IMR-90 (cell line): ENCODE data around the gene GRPR. TPM values are rescaled to one million over a fixed set of nuclear protein-coding genes. Genes with fewer than 3 reads are reported as not detected.

ENCODE experiments used
- ATAC-seq: fragments of 200-7000 bp; cut with Tn5 transposase; 2 replicates; pipeline ENCODE4 v1.9.1; 2020; ENCODE audit warnings: low read depth, mild to moderate bottlenecking, moderate library complexity
- BruUV-seq: library from RNA; stranded (reverse); fragments of 400-500 nt; replicated peaks from 2 replicates; lab custom pipeline; 2021; lab: Mats Ljungman, UMichigan
- CTCF ChIA-PET: fragments of 300-600 bp; formaldehyde crosslinking; extraction: SDS; loops from one replicate; lab custom pipeline; 2021; ENCODE audit warnings: antibody characterized with exemption; lab: Yijun Ruan, JAX
- POLR2A ChIA-PET: fragments of 300-600 bp; sonication (Branson Sonifier 250); formaldehyde crosslinking; loops from one replicate; lab custom pipeline; 2022; ENCODE audit warnings: antibody characterized with exemption; ENCODE audit not compliant: unreplicated experiment; lab: Charles Lee
- DNase-seq: peaks from one replicate; pipeline ENCODE4 v3.0.0; 2013
- H2AFZ ChIP-seq: replicated peaks from 2 replicates; pipeline ENCODE3; 2013; ENCODE audit warnings: low read length, mild to moderate bottlenecking; ENCODE audit not compliant: poor library complexity
- H2AK5ac ChIP-seq: 2 replicates; pipeline ENCODE4 v1.6.1; 2013; ENCODE audit warnings: low read depth, low read length, inconsistent platforms
- H2AK9ac ChIP-seq: replicated peaks from 2 replicates; pipeline ENCODE3; 2013; ENCODE audit warnings: mild to moderate bottlenecking, low read depth, low read length, moderate library complexity; ENCODE audit not compliant: poor library complexity
- H2BK120ac ChIP-seq: 2 replicates; pipeline ENCODE4 v1.6.1; 2013; ENCODE audit warnings: low read depth, low read length, inconsistent platforms
- H2BK15ac ChIP-seq: 3 replicates; pipeline ENCODE4 v1.6.1; 2013; ENCODE audit warnings: low read depth, low read length, inconsistent platforms
- H2BK20ac ChIP-seq: 2 replicates; pipeline ENCODE4 v1.6.1; 2013; ENCODE audit warnings: low read depth, mild to moderate bottlenecking, inconsistent platforms, low read length, moderate library complexity
- H2BK5ac ChIP-seq: 2 replicates; pipeline ENCODE4 v1.6.1; 2013; ENCODE audit warnings: mild to moderate bottlenecking, low read depth, low read length, inconsistent platforms; ENCODE audit not compliant: poor library complexity, severe bottlenecking
- H3K14ac ChIP-seq: replicated peaks from 2 replicates; pipeline ENCODE4 v1.6.1; 2013; ENCODE audit warnings: low read depth, low read length, inconsistent platforms
- H3K18ac ChIP-seq: 2 replicates; pipeline ENCODE4 v1.6.1; 2013; ENCODE audit warnings: low read depth, low read length, control low read depth
- H3K23ac ChIP-seq: 2 replicates; pipeline ENCODE4 v1.6.1; 2013; ENCODE audit warnings: low read depth, low read length, inconsistent platforms
- H3K27ac ChIP-seq: 2 replicates; pipeline ENCODE4 v1.5.1; 2013; ENCODE audit warnings: mild to moderate bottlenecking, control low read depth, low read length; ENCODE audit not compliant: insufficient read depth
- H3K27me3 ChIP-seq: 2 replicates; pipeline ENCODE4 v1.6.1; 2013; ENCODE audit warnings: low read length; ENCODE audit not compliant: control insufficient read depth, insufficient read depth
- H3K36me3 ChIP-seq: 2 replicates; pipeline ENCODE4 v1.6.1; 2013; ENCODE audit warnings: low read length, mixed read lengths; ENCODE audit not compliant: control insufficient read depth, insufficient read depth
- H3K4ac ChIP-seq: 2 replicates; pipeline ENCODE4 v1.6.1; 2013; ENCODE audit warnings: low read depth, low read length, inconsistent platforms
- H3K4me1 ChIP-seq: 2 replicates; pipeline ENCODE4 v1.6.1; 2013; ENCODE audit warnings: low read length, mixed read lengths; ENCODE audit not compliant: control insufficient read depth, insufficient read depth
- H3K4me2 ChIP-seq: 2 replicates; pipeline ENCODE4 v1.6.1; 2013; ENCODE audit warnings: low read depth, mild to moderate bottlenecking, control low read depth, low read length, moderate library complexity
- H3K4me3 ChIP-seq: 2 replicates; pipeline ENCODE4 v1.5.1; 2013; ENCODE audit warnings: low read depth, mild to moderate bottlenecking, control low read depth, low read length, moderate library complexity; ENCODE audit not compliant: insufficient read depth
- H3K56ac ChIP-seq: 2 replicates; pipeline ENCODE4 v1.6.1; 2013; ENCODE audit warnings: low read length, inconsistent platforms; ENCODE audit not compliant: insufficient read depth; ENCODE audit errors: extremely low read depth
- H3K79me1 ChIP-seq, 2 experiments: 2 replicates each; pipeline ENCODE4 v1.6.1; 2013; ENCODE audit warnings: low read length in 2 of 2, inconsistent platforms in 1 of 2, low read depth in 1 of 2
- H3K9ac ChIP-seq: 2 replicates; pipeline ENCODE4 v1.6.1; 2013; ENCODE audit warnings: low read depth, low read length, control low read depth
- H3K9me1 ChIP-seq: 2 replicates; pipeline ENCODE4 v1.6.1; 2013; ENCODE audit warnings: low read length, inconsistent platforms; ENCODE audit not compliant: insufficient read depth
- H3K9me3 ChIP-seq: 2 replicates; pipeline ENCODE4 v1.6.1; 2013; ENCODE audit warnings: low read length; ENCODE audit not compliant: control insufficient read depth, insufficient read depth
- H4K20me1 ChIP-seq: 2 replicates; pipeline ENCODE4 v1.6.1; 2013; ENCODE audit warnings: low read length, inconsistent platforms; ENCODE audit not compliant: insufficient read depth
- H4K5ac ChIP-seq: 2 replicates; pipeline ENCODE4 v1.6.1; 2013; ENCODE audit warnings: mild to moderate bottlenecking, low read depth, low read length, control low read depth
- H4K8ac ChIP-seq, 2 experiments: 2 replicates each; pipeline ENCODE4 v1.6.1; 2013; ENCODE audit warnings: low read depth in 2 of 2, low read length in 2 of 2, control low read depth in 1 of 2, inconsistent platforms in 1 of 2
- H4K91ac ChIP-seq: 2 replicates; pipeline ENCODE4 v1.6.1; 2013; ENCODE audit warnings: low read depth, low read length, inconsistent platforms; ENCODE audit not compliant: insufficient read depth
- BHLHE40 ChIP-seq: fragments of 150-350 bp; IDR thresholded peaks from 2 replicates; pipeline ENCODE4 v1.6.1; 2016; ENCODE audit warnings: mild to moderate bottlenecking, low read depth, low read length
- FOS ChIP-seq: fragments of 150-350 bp; IDR thresholded peaks from 2 replicates; pipeline ENCODE4 v1.6.1; 2016; ENCODE audit warnings: low read depth, low read length
- MXI1 ChIP-seq: IDR thresholded peaks from 2 replicates; pipeline ENCODE4 v1.6.1; 2012; ENCODE audit warnings: low read depth, mild to moderate bottlenecking, low read length, moderate library complexity, borderline replicate concordance
- RCOR1 ChIP-seq: IDR thresholded peaks from 2 replicates; pipeline ENCODE4 v1.6.1; 2012; ENCODE audit warnings: mild to moderate bottlenecking, low read length, improper control_type of control experiment; ENCODE audit not compliant: insufficient replicate concordance
- RFX5 ChIP-seq: IDR thresholded peaks from 2 replicates; pipeline ENCODE4 v1.8.0; 2012; ENCODE audit warnings: low read depth, mild to moderate bottlenecking, low read length, moderate library complexity
- SMC3 ChIP-seq: fragments of 150-350 bp; IDR thresholded peaks from 2 replicates; pipeline ENCODE4 v1.6.1; 2016; ENCODE audit warnings: low read depth, mild to moderate bottlenecking, antibody characterized with exemption, low read length, moderate library complexity
- WGBS, 2 experiments: methylation state at CpG; one replicate each; pipeline versions ENCODE4 v1.1.5 to v1.1.7; 2013; ENCODE audit warnings: missing lambda C conversion rate in 2 of 2; ENCODE audit not compliant: insufficient read length in 1 of 2; ENCODE audit errors: extremely low coverage in 2 of 2; 5-methylcytosine and 5-hydroxymethylcytosine counted together
- dilution Hi-C: fragments of 300-500 bp; cut with HindIII; formaldehyde crosslinking; loops from one replicate; pipeline ENCODE4 v1.14.3; 2018; ENCODE audit warnings: low sequenced_read_pairs; ENCODE audit not compliant: unreplicated experiment
- in situ Hi-C: fragments of 300-500 bp; cut with MboI; formaldehyde crosslinking; loops from 3 replicates; pipeline ENCODE4 v1.14.3; 2019; ENCODE audit warnings: low sequenced_read_pairs, inconsistent platforms, mixed read lengths
- intact Hi-C: fragments of 100-400 bp; cut with micrococcal nuclease; formaldehyde crosslinking; loops from 2 replicates; pipeline ENCODE4 v1.10.0; 2022
- polyA plus RNA-seq, 3 experiments: library from polyadenylated mRNA; depleted of rRNA; stranded (reverse); fragments of >200 nt; gene quantifications; 2 replicates each; pipeline ENCODE4 v1.2.3, GENCODE V29; 2012; ENCODE audit warnings: low replicate concordance in 1 of 3
- total RNA-seq: library from RNA; depleted of rRNA; stranded (reverse); fragments of >200 nt; gene quantifications from 2 replicates; pipeline ENCODE4 v1.2.3, GENCODE V29; 2012

The GRPR gene
- total and polyA plus RNA-seq, 2 of the 4 experiments (the other 2 are of a cell fraction), result 9.2 to 13.6 TPM

- H3K9ac ChIP-seq, result no peak overlapping the region
- no peak overlapping the region for H3K18ac ChIP-seq
- peaks cover 3% of the 10 kb centered on the region; the same call in 1 of the 2 replicates for H3K9me3 ChIP-seq
- dilution Hi-C loops, result no loop called here
- no peaks in the 10 kb centered on the region for H4K20me1 ChIP-seq
- H2BK5ac ChIP-seq, result no peak overlapping the region
- no peaks in the 10 kb centered on the region for H3K9me1 ChIP-seq
- no peak overlapping the region for H4K8ac ChIP-seq
- DNase-seq (no peak), ATAC-seq (no peak)
- no peak for TF ChIP-seq RCOR1
- TF ChIP-seq MXI1, result no peak
- no peak for TF ChIP-seq RFX5
- TF ChIP-seq BHLHE40, result no peak
- no peak for TF ChIP-seq FOS
- no peak for TF ChIP-seq SMC3
- in situ Hi-C loops, result no loop called here
- H2BK20ac ChIP-seq, result no peak overlapping the region
- ChIA-PET CTCF (no interaction called here), POLR2A (no interaction called here)
- H4K5ac ChIP-seq, result no peak overlapping the region
- intact Hi-C loops, result no loop called here
- no TSS peak for BruUV-seq
- H3K23ac ChIP-seq, result no peak overlapping the region
- no peak overlapping the region for H2AFZ ChIP-seq
- H2BK15ac ChIP-seq, result no peak overlapping the region
- H3K27ac ChIP-seq, result no peak overlapping the region
- WGBS, 2 experiments, result 90% methylated on average over 5 of the region's 9 CpGs; no CpG with 5 or more reads in 1 of the 2 experiments
- no peak overlapping the region for H2AK5ac ChIP-seq
- H3K79me1 ChIP-seq, result no peaks in the 10 kb centered on the region
- no peak overlapping the region for H3K4ac ChIP-seq
- H2BK120ac ChIP-seq, result no peak overlapping the region
- H3K36me3 ChIP-seq, result no peaks in the 10 kb centered on the region
- no peak overlapping the region for H3K14ac ChIP-seq
- H4K91ac ChIP-seq, result no peak overlapping the region
- H3K4me1 ChIP-seq, result no peaks in the 10 kb centered on the region
- H3K56ac ChIP-seq, result no peak overlapping the region
- no peak overlapping the region for H3K4me2 ChIP-seq
- H3K27me3 ChIP-seq, result peaks cover 2% of the 10 kb centered on the region; the same call in 1 of the 2 replicates
- no peak overlapping the region for H3K4me3 ChIP-seq
- no peak overlapping the region for H2AK9ac ChIP-seq
Observed at GRCh38 chrX:16171039-16171438, 47.7 kb downstream of the GRPR start.
